IMR-90 (cell line): ENCODE data around the gene ABHD5. TPM values are rescaled to one million over a fixed set of nuclear protein-coding genes. Genes with fewer than 3 reads are reported as not detected.
A peak's percentile ranks its signal among the peaks of the same experiment; 100 is the strongest.

Experiments
- ATAC-seq: fragments of 200-7000 bp; cut with Tn5 transposase; 2 replicates; pipeline ENCODE4 v1.9.1; 2020; ENCODE audit warnings: low read depth, mild to moderate bottlenecking, moderate library complexity
- BruUV-seq: library from RNA; stranded (reverse); fragments of 400-500 nt; replicated peaks from 2 replicates; lab custom pipeline; 2021; lab: Mats Ljungman, UMichigan
- CTCF ChIA-PET: fragments of 300-600 bp; formaldehyde crosslinking; extraction: SDS; loops from one replicate; lab custom pipeline; 2021; ENCODE audit warnings: antibody characterized with exemption; lab: Yijun Ruan, JAX
- POLR2A ChIA-PET: fragments of 300-600 bp; sonication (Branson Sonifier 250); formaldehyde crosslinking; loops from one replicate; lab custom pipeline; 2022; ENCODE audit warnings: antibody characterized with exemption; ENCODE audit not compliant: unreplicated experiment; lab: Charles Lee
- DNase-seq: peaks from one replicate; pipeline ENCODE4 v3.0.0; 2013
- H2AFZ ChIP-seq: replicated peaks from 2 replicates; pipeline ENCODE3; 2013; ENCODE audit warnings: low read length, mild to moderate bottlenecking; ENCODE audit not compliant: poor library complexity
- H2AK5ac ChIP-seq: 2 replicates; pipeline ENCODE4 v1.6.1; 2013; ENCODE audit warnings: low read depth, low read length, inconsistent platforms
- H2AK9ac ChIP-seq: replicated peaks from 2 replicates; pipeline ENCODE3; 2013; ENCODE audit warnings: mild to moderate bottlenecking, low read depth, low read length, moderate library complexity; ENCODE audit not compliant: poor library complexity
- H2BK120ac ChIP-seq: 2 replicates; pipeline ENCODE4 v1.6.1; 2013; ENCODE audit warnings: low read depth, low read length, inconsistent platforms
- H2BK15ac ChIP-seq: 3 replicates; pipeline ENCODE4 v1.6.1; 2013; ENCODE audit warnings: low read depth, low read length, inconsistent platforms
- H2BK20ac ChIP-seq: 2 replicates; pipeline ENCODE4 v1.6.1; 2013; ENCODE audit warnings: low read depth, mild to moderate bottlenecking, inconsistent platforms, low read length, moderate library complexity
- H2BK5ac ChIP-seq: 2 replicates; pipeline ENCODE4 v1.6.1; 2013; ENCODE audit warnings: mild to moderate bottlenecking, low read depth, low read length, inconsistent platforms; ENCODE audit not compliant: poor library complexity, severe bottlenecking
- H3K14ac ChIP-seq: replicated peaks from 2 replicates; pipeline ENCODE4 v1.6.1; 2013; ENCODE audit warnings: low read depth, low read length, inconsistent platforms
- H3K18ac ChIP-seq: 2 replicates; pipeline ENCODE4 v1.6.1; 2013; ENCODE audit warnings: low read depth, low read length, control low read depth
- H3K23ac ChIP-seq: 2 replicates; pipeline ENCODE4 v1.6.1; 2013; ENCODE audit warnings: low read depth, low read length, inconsistent platforms
- H3K27ac ChIP-seq: 2 replicates; pipeline ENCODE4 v1.5.1; 2013; ENCODE audit warnings: mild to moderate bottlenecking, control low read depth, low read length; ENCODE audit not compliant: insufficient read depth
- H3K27me3 ChIP-seq: 2 replicates; pipeline ENCODE4 v1.6.1; 2013; ENCODE audit warnings: low read length; ENCODE audit not compliant: control insufficient read depth, insufficient read depth
- H3K36me3 ChIP-seq: 2 replicates; pipeline ENCODE4 v1.6.1; 2013; ENCODE audit warnings: low read length, mixed read lengths; ENCODE audit not compliant: control insufficient read depth, insufficient read depth
- H3K4ac ChIP-seq: 2 replicates; pipeline ENCODE4 v1.6.1; 2013; ENCODE audit warnings: low read depth, low read length, inconsistent platforms
- H3K4me1 ChIP-seq: 2 replicates; pipeline ENCODE4 v1.6.1; 2013; ENCODE audit warnings: low read length, mixed read lengths; ENCODE audit not compliant: control insufficient read depth, insufficient read depth
- H3K4me2 ChIP-seq: 2 replicates; pipeline ENCODE4 v1.6.1; 2013; ENCODE audit warnings: low read depth, mild to moderate bottlenecking, control low read depth, low read length, moderate library complexity
- H3K4me3 ChIP-seq: 2 replicates; pipeline ENCODE4 v1.5.1; 2013; ENCODE audit warnings: low read depth, mild to moderate bottlenecking, control low read depth, low read length, moderate library complexity; ENCODE audit not compliant: insufficient read depth
- H3K56ac ChIP-seq: 2 replicates; pipeline ENCODE4 v1.6.1; 2013; ENCODE audit warnings: low read length, inconsistent platforms; ENCODE audit not compliant: insufficient read depth; ENCODE audit errors: extremely low read depth
- H3K79me1 ChIP-seq, 2 experiments: 2 replicates each; pipeline ENCODE4 v1.6.1; 2013; ENCODE audit warnings: low read length in 2 of 2, inconsistent platforms in 1 of 2, low read depth in 1 of 2
- H3K9ac ChIP-seq: 2 replicates; pipeline ENCODE4 v1.6.1; 2013; ENCODE audit warnings: low read depth, low read length, control low read depth
- H3K9me1 ChIP-seq: 2 replicates; pipeline ENCODE4 v1.6.1; 2013; ENCODE audit warnings: low read length, inconsistent platforms; ENCODE audit not compliant: insufficient read depth
- H3K9me3 ChIP-seq: 2 replicates; pipeline ENCODE4 v1.6.1; 2013; ENCODE audit warnings: low read length; ENCODE audit not compliant: control insufficient read depth, insufficient read depth
- H4K20me1 ChIP-seq: 2 replicates; pipeline ENCODE4 v1.6.1; 2013; ENCODE audit warnings: low read length, inconsistent platforms; ENCODE audit not compliant: insufficient read depth
- H4K5ac ChIP-seq: 2 replicates; pipeline ENCODE4 v1.6.1; 2013; ENCODE audit warnings: mild to moderate bottlenecking, low read depth, low read length, control low read depth
- H4K8ac ChIP-seq, 2 experiments: 2 replicates each; pipeline ENCODE4 v1.6.1; 2013; ENCODE audit warnings: low read depth in 2 of 2, low read length in 2 of 2, control low read depth in 1 of 2, inconsistent platforms in 1 of 2
- H4K91ac ChIP-seq: 2 replicates; pipeline ENCODE4 v1.6.1; 2013; ENCODE audit warnings: low read depth, low read length, inconsistent platforms; ENCODE audit not compliant: insufficient read depth
- CEBPB ChIP-seq: IDR thresholded peaks from 2 replicates; pipeline ENCODE4 v1.6.1; 2012; ENCODE audit warnings: low read depth, low read length, improper control_type of control experiment
- RFX5 ChIP-seq: IDR thresholded peaks from 2 replicates; pipeline ENCODE4 v1.8.0; 2012; ENCODE audit warnings: low read depth, mild to moderate bottlenecking, low read length, moderate library complexity
- WGBS, 2 experiments: methylation state at CpG; one replicate each; pipeline versions ENCODE4 v1.1.5 to v1.1.7; 2013; ENCODE audit warnings: missing lambda C conversion rate in 2 of 2; ENCODE audit not compliant: insufficient read length in 1 of 2; ENCODE audit errors: extremely low coverage in 2 of 2; 5-methylcytosine and 5-hydroxymethylcytosine counted together
- dilution Hi-C: fragments of 300-500 bp; cut with HindIII; formaldehyde crosslinking; loops from one replicate; pipeline ENCODE4 v1.14.3; 2018; ENCODE audit warnings: low sequenced_read_pairs; ENCODE audit not compliant: unreplicated experiment
- in situ Hi-C: fragments of 300-500 bp; cut with MboI; formaldehyde crosslinking; loops from 3 replicates; pipeline ENCODE4 v1.14.3; 2019; ENCODE audit warnings: low sequenced_read_pairs, inconsistent platforms, mixed read lengths
- intact Hi-C: fragments of 100-400 bp; cut with micrococcal nuclease; formaldehyde crosslinking; loops from 2 replicates; pipeline ENCODE4 v1.10.0; 2022
- polyA plus RNA-seq, 3 experiments: library from polyadenylated mRNA; depleted of rRNA; stranded (reverse); fragments of >200 nt; gene quantifications; 2 replicates each; pipeline ENCODE4 v1.2.3, GENCODE V29; 2012; ENCODE audit warnings: low replicate concordance in 1 of 3
- total RNA-seq: library from RNA; depleted of rRNA; stranded (reverse); fragments of >200 nt; gene quantifications from 2 replicates; pipeline ENCODE4 v1.2.3, GENCODE V29; 2012

Gene ABHD5
- total and polyA plus RNA-seq, 2 of the 4 experiments (the other 2 are of a cell fraction) = 15.8 to 33.2 TPM

DNA sequence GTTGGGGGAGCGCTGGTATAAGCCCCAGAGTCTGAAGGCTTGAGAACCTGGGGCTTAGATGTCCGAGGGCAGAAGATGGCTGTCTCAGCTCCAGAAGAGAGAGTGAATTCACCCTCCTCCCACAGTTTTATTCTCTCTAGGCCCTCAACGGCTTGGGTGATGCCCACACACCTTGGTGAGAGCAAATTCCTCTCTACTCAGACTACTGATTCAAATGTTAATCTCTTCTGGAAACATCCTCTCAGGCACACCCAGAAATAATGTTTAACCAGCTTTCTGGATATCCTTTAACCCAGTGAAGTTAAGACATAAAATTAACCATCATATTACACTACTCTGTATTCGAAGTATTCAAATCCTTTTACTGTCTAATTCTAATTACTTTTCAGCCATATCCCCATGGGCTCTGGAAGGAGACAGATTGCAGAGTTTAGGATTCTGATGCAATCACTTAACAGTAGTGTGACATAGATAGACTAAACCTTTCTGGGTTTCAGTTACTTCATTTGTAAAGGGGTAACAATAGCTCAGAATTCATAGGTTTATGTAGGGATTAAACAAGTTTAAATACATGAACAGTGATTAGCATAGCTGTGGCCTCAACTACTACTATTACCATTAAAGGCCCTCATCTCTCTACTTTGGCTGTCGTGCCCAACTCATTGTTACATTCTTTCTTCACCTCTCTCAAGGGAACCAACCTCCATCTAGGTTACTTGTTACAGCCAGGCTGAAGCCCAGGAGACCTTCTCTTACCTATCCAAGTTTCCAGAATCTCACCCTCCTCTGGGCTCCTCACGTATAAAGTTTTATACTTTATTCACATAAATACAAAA, 43.2 kb upstream of the ABHD5 start:
- dilution Hi-C loops (no loop called here), intact Hi-C loops (no loop called here), in situ Hi-C loops (no loop called here)
- Histone ChIP-seq H3K4me2 (no peak overlapping the region), H3K27ac (no peak overlapping the region), H3K9me1 (peaks cover 3% of the 10 kb centered on the region), H2BK120ac (peak overlapping the region; percentile 56; the same call in 1 of the 2 replicates), H4K91ac (peak overlapping the region; percentile 28; the same call in 1 of the 2 replicates), H3K18ac (peak overlapping the region; percentile 59; the same call in 1 of the 2 replicates), H3K4ac (no peak overlapping the region; the same call in 1 of the 2 replicates), H2BK5ac (no peak overlapping the region), H3K4me1 (peaks cover 4% of the 10 kb centered on the region; the same call in 1 of the 2 replicates), H2BK20ac (0 out of 2 replicates have a peak overlapping the region, but pooled peaks have one; percentile 41), H3K23ac (peak overlapping the region; percentile 60; the same call in 1 of the 2 replicates), H4K8ac (no peak overlapping the region; a peak in 3 of 4 replicates), H3K9me3 (no peaks in the 10 kb centered on the region), H3K79me1 (no peaks in the 10 kb centered on the region), H2AFZ (no peak overlapping the region), H2BK15ac (no peak overlapping the region; the same call in 2 of the 3 replicates), H3K36me3 (no peaks in the 10 kb centered on the region), H4K5ac (no peak overlapping the region), H2AK5ac (peak overlapping the region; percentile 15), H3K4me3 (no peak overlapping the region), H3K56ac (peak overlapping the region; percentile 11; the same call in 1 of the 2 replicates), H3K14ac (no peak overlapping the region), H2AK9ac (no peak overlapping the region), H4K20me1 (no peaks in the 10 kb centered on the region), H3K9ac (no peak overlapping the region), H3K27me3 (no peaks in the 10 kb centered on the region)
- peak; percentile 42; the same call in 1 of the 2 replicates for TF ChIP-seq CEBPB
- no peak for TF ChIP-seq RFX5
- no peak for DNase-seq
- CTCF ChIA-PET = interaction anchor here (0.6 kb wide), 1 partner anchor 1780 kb away, joined by 8 read pairs; no protein-coding TSS in a partner anchor
- POLR2A ChIA-PET = no interaction called here
- no peak for ATAC-seq
- WGBS, 2 experiments = 100% methylated on average over 1 of the region's 6 CpGs; no CpG with 5 or more reads in 1 of the 2 experiments
- no TSS peak for BruUV-seq
